LNCaP clone FGC (cell line): ENCODE results near the gene NPSR1.

Experiments
- DNase-seq: peaks from one replicate; pipeline ENCODE4 v3.0.0-alpha.2; 2011; ENCODE audit warnings: low read depth
- H3K4me3 ChIP-seq: 2 replicates; pipeline ENCODE4 v1.5.1; 2011; ENCODE audit warnings: mild to moderate bottlenecking, low read depth, low read length, control low read depth
- CTCF ChIP-seq: IDR thresholded peaks from 2 replicates; pipeline ENCODE4 v1.5.1; 2012; ENCODE audit warnings: mild to moderate bottlenecking; ENCODE audit not compliant: control insufficient read depth, insufficient read depth; ENCODE audit errors: extremely low read depth

NPSR1 gene

DNA sequence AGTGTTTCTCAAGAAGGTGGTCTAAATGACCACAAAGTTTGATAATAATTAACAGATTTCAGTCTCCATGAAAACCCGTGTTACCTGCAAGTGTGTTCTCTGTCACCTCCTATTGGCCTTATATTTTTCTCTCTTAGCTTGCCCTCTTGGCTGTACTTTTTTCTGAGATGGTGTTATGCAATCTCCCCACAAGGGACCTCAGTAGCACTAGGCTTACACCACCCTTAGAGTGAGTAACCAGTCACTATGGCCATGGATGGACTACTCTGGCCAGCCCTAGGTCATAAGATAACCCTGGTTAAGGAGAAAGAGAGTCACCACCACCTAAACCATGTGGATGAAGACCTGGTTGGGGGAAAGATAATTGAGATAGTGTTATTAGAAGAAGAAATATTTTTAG, 76.8 kb downstream of the NPSR1 start:
- DNase-seq, result no peak
- no peak overlapping the region for H3K4me3 ChIP-seq
- TF ChIP-seq CTCF, result no peak

DNA sequence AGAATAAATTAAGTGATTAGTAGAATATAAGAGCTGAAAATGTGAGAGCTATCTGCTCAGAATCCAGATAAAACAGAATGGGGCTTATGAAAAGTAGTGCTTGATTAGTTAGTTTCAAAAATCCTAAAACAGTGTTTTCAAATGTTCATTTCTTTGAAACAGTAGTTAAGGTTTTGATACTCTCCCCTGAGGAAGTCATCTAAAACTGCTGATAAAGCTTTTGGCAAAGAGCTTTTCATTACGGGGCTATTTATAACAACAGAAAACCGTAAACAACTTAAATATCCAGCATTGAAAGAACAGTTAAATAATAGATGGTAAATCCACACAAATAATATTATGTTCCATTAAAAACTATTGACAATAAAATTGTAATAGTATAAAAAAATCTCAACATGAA, 77.5 kb downstream of the NPSR1 start:
- DNase-seq, result no peak
- TF ChIP-seq CTCF, result no peak
- no peak overlapping the region for H3K4me3 ChIP-seq

- no peak for DNase-seq
- H3K4me3 ChIP-seq, result no peak overlapping the region
- TF ChIP-seq CTCF, result no peak
Observed at GRCh38 chr7:34739651-34740300, 81.8 kb downstream of the NPSR1 start.

- no peak overlapping the region for H3K4me3 ChIP-seq
- no peak for TF ChIP-seq CTCF
- DNase-seq, result no peak
Observed at GRCh38 chr7:34740840-34741239, 82.8 kb downstream of the NPSR1 start.

DNA sequence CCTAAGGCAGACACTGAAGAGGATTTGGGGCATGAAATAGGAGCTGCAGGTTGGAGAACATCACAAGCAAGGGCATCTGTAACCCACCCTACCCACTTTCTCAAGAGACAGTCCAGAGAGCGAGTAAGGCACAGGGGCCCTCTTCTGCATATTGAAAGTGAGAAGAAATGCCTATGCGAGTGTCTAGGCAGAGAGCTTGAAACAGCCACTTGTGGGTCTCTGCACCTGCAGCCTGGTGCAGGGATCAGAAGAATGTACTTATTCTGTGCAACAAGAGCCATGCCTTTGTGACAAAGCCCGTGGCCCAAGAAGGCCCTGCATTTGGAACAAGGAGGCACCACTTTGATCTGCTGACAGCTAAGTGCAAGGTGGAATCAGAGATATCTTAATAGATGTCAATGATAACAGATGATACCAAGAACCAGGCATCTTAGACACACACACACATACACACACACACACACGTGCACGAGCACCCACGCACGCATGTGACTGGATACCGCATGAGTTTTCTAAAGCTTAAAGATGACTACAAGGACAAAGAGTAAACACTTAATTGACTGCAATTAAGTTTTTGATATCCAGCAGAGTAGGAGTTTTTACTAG, 89.3 kb downstream of the NPSR1 start:
- H3K4me3 ChIP-seq, result no peak overlapping the region
- DNase-seq, result no peak
- TF ChIP-seq CTCF, result no peak

GRCh38 chr7:34747867-34748727, 90.1 kb downstream of the NPSR1 start:
- H3K4me3 ChIP-seq, result no peak overlapping the region
- 0 out of 2 replicates have a peak, but pooled peaks have one; percentile 0 for TF ChIP-seq CTCF
- DNase-seq, result peak; percentile 86
